Uterus (tissue), 4 donors: ENCODE measurements around the gene TXNL4B. TPM values are rescaled to one million over a fixed set of nuclear protein-coding genes. Genes with fewer than 3 reads are reported as not detected.

Experiments used
- DNase-seq, 2 donors: peaks; one replicate each; pipeline ENCODE4 v3.0.0-alpha.2; 2019 to 2020
- H3K27ac ChIP-seq, 2 donors: fragments of 200-600 bp; sonication (generic); 1 replicate in 1 of 2; 2 replicates in 1 of 2; pipeline ENCODE4 v1.5.1; 2016 to 2018
- H3K27me3 ChIP-seq, 2 donors: fragments of 200-600 bp; sonication (generic); one replicate each; pipeline ENCODE4 v1.5.1; 2018 to 2019; ENCODE audit warnings: control low read depth in 1 of 2
- H3K36me3 ChIP-seq, 2 donors: fragments of 200-600 bp; sonication (generic); one replicate each; pipeline ENCODE4 v1.5.1; 2019; ENCODE audit warnings: control low read depth in 1 of 2
- H3K4me1 ChIP-seq, 2 donors: fragments of 200-600 bp; sonication (generic); one replicate each; pipeline ENCODE4 v1.5.1; 2018 to 2019; ENCODE audit warnings: control low read depth in 1 of 2
- H3K4me3 ChIP-seq, 2 donors: fragments of 200-600 bp; sonication (generic); 1 replicate in 1 of 2; 2 replicates in 1 of 2; pipeline ENCODE4 v1.5.1; 2018 to 2019; ENCODE audit warnings: mild to moderate bottlenecking in 1 of 2
- H3K9me3 ChIP-seq, 2 donors: fragments of 200-600 bp; sonication (generic); one replicate each; pipeline ENCODE4 v1.5.1; 2019; ENCODE audit warnings: control low read depth in 1 of 2
- POLR2A ChIP-seq, 2 donors: fragments of 450-650 bp; IDR thresholded peaks; one replicate each; pipeline ENCODE4 v1.6.1; 2016; ENCODE audit warnings: antibody characterized with exemption in 2 of 2, mild to moderate bottlenecking in 1 of 2, moderate library complexity in 1 of 2
- intact Hi-C: fragments of 100-400 bp; cut with DNase I; formaldehyde crosslinking; loops from one replicate; pipeline ENCODE4 v1.15.1; 2023; ENCODE audit warnings: low total_unique reads
- total RNA-seq, 4 donors: library from RNA; depleted of rRNA in 3 of 4; stranded (reverse); fragments of >200 nt in 3 of 4; gene quantifications; one replicate each; pipeline versions ENCODE4 v1.1.0 to v1.2.4, GENCODE V29; 2014 to 2023
- TF ChIP-seq, protein P1 (sequence below), 4 experiments: fragments of 200-600 bp in 2 of 4; fragments of 450-650 bp in 2 of 4; sonication (generic) in 2 of 4; IDR thresholded peaks; one replicate each; pipeline ENCODE4 v1.5.1; 2016 to 2019; ENCODE audit warnings: antibody characterized with exemption in 4 of 4, mild to moderate bottlenecking in 2 of 4, moderate library complexity in 1 of 4
- donor health status: DM: yes; HTN: yes; CAD: no.

TXNL4B gene
- total RNA-seq, 4 donors from 2014 or later, result 1.2 to 54.1 (median 14.9) TPM

DNA sequence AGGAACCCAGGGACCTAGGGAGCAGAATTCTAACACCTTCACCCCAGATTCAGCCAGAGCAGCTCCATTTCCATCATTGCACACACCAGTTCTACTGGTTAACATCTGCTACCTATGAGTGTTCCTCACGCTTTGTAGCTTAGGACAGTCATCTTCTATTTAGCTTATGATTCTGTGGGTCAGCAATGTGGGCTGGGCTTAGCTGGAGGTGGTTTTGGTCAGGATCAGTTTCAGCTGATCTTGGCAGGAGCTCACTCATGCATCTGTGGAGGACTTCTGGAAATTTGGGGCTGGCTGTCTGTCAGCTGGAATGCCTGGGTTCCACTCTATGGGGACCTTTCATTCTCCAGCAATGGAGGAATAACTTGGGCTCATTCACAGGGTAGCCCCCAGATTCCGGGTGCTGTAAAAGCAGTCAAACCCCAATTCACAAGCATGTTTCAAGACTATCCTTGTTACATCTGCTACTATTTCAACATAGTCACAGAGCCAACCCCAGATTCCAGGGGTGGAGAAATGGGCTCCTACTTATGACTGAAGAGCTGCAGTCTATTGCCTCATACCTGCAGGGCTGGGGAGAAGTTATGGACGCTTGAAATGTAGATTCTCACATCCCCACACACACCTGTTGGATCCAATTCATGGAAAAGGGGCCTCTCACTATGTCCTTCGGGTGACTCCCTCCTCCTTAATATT is 42.5 kb downstream of the TXNL4B start:
- no peak for DNase-seq
- intact Hi-C loops, result no loop called here
- Histone ChIP-seq H3K36me3 (no peaks in the 10 kb centered on the region), H3K27me3 (no peaks in the 10 kb centered on the region), H3K27ac (no peak overlapping the region), H3K9me3 (no peaks in the 10 kb centered on the region), H3K4me1 (no peaks in the 10 kb centered on the region), H3K4me3 (no peak overlapping the region)
- TF ChIP-seq POLR2A (IDR thresholded peaks at IDR 0.05), result no peak
- TF ChIP-seq, protein P1, sequence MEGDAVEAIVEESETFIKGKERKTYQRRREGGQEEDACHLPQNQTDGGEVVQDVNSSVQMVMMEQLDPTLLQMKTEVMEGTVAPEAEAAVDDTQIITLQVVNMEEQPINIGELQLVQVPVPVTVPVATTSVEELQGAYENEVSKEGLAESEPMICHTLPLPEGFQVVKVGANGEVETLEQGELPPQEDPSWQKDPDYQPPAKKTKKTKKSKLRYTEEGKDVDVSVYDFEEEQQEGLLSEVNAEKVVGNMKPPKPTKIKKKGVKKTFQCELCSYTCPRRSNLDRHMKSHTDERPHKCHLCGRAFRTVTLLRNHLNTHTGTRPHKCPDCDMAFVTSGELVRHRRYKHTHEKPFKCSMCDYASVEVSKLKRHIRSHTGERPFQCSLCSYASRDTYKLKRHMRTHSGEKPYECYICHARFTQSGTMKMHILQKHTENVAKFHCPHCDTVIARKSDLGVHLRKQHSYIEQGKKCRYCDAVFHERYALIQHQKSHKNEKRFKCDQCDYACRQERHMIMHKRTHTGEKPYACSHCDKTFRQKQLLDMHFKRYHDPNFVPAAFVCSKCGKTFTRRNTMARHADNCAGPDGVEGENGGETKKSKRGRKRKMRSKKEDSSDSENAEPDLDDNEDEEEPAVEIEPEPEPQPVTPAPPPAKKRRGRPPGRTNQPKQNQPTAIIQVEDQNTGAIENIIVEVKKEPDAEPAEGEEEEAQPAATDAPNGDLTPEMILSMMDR (IDR thresholded peaks at IDR 0.05), result no peak

DNA sequence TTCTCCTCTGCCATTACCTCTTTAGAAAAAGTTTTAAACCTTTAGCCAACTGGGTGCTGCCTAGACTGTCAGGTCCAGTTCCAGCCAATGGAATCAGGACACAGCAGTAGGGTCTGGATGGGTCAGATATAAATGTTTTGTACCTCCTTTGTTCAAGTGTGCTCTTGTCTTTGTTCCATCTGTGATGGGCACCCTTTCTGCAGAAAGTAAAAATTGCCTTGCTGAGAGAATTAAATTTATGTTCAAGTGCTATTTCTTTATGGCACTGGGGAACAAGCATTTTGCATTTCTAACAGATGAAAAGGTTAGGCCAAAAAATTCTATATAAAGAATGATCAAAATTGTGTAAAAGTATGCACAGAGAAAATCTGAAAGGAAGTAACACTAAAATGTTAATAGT is 44.3 kb downstream of the TXNL4B start:
- intact Hi-C loops, result no loop called here
- Histone ChIP-seq H3K4me1 (no peaks in the 10 kb centered on the region), H3K27ac (no peak overlapping the region), H3K27me3 (no peaks in the 10 kb centered on the region), H3K36me3 (no peaks in the 10 kb centered on the region), H3K9me3 (no peaks in the 10 kb centered on the region), H3K4me3 (no peak overlapping the region)
- no peak for TF ChIP-seq POLR2A (IDR thresholded peaks at IDR 0.05)
- TF ChIP-seq, protein P1 (IDR thresholded peaks at IDR 0.05), result no peak
- no peak for DNase-seq

DNA sequence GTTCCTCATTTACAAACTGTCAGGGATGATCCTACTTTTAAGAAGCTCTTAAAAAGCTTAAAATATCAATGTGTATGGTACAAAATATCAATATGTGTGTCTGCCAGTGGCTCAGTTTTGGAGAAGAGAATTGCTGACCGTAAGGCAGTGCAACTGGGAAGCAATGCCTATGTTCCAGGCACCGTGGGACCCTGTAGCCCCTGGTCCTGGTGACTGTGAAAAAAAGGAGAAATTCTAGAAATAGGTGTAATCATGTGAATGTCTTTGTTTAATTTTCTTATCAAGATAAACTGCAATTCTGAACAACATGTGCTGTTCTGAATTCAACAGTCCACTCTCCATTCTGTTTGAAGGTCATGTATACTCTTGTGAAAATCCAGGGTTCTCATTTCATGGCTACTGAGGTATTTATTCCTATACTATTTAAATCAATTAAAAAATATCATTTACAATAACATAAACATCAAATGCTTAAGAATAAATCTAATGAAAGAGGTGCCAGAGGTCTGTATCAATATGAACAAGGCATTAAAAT is 48.5 kb downstream of the TXNL4B start:
- H3K9me3 ChIP-seq, result no peaks in the 10 kb centered on the region
- DNase-seq, result no peak
- intact Hi-C loops, result no loop called here
- H3K4me3 ChIP-seq, result no peak overlapping the region
- no peak overlapping the region for H3K27ac ChIP-seq
- no peaks in the 10 kb centered on the region for H3K4me1 ChIP-seq
- no peak for TF ChIP-seq POLR2A (IDR thresholded peaks at IDR 0.05)
- TF ChIP-seq, protein P1 (IDR thresholded peaks at IDR 0.05), result no peak
- H3K36me3 ChIP-seq, result no peaks in the 10 kb centered on the region
- no peaks in the 10 kb centered on the region for H3K27me3 ChIP-seq

DNA sequence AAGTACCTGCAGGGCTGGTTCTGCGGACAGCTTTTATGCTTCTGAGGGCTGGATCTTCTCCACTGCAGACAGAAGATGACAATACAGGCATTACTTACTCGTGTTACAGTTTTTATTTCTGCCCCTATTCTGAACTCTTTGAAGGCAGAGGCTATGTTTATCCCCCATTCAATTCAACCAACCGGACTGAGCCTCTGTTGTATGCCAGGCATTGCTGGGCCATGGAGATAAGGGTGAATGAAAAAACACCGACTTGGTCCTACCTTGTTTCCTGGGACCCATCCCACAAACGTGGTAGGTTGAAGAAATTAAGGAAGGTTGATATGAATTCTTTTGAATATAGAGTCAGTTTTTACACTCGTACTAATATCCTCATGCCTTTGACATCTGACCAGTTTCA is 49.1 kb downstream of the TXNL4B start:
- Histone ChIP-seq H3K36me3 (no peaks in the 10 kb centered on the region), H3K27me3 (no peaks in the 10 kb centered on the region), H3K4me1 (no peaks in the 10 kb centered on the region), H3K27ac (no peak overlapping the region), H3K4me3 (no peak overlapping the region), H3K9me3 (no peaks in the 10 kb centered on the region)
- TF ChIP-seq, protein P1 (IDR thresholded peaks at IDR 0.05), result no peak
- TF ChIP-seq POLR2A (IDR thresholded peaks at IDR 0.05), result no peak
- DNase-seq, result no peak
- intact Hi-C loops, result no loop called here

DNA sequence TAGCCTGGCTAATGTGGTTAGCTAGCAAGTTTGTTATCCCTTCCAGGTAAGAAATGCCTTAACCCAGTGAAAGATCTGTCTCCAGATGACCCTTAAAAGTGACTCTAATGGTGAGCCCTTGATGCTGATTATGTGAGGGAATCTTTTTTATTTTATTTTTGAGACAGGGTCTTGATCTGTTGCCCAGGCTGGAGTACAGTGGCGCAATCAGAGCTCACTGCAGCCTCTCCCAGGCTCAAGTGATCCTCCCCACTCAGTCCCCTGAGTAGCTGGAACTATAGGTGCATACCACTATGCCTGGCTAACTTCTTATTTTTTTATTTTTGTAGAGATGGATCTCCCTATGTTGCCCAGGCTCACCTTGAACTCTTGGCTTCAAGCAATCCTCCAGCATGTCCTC is 49.9 kb downstream of the TXNL4B start:
- no peaks in the 10 kb centered on the region for H3K27me3 ChIP-seq
- no peak for DNase-seq
- intact Hi-C loops, result no loop called here
- no peak for TF ChIP-seq POLR2A (IDR thresholded peaks at IDR 0.05)
- TF ChIP-seq, protein P1 (IDR thresholded peaks at IDR 0.05), result no peak
- no peaks in the 10 kb centered on the region for H3K36me3 ChIP-seq
- H3K4me3 ChIP-seq, result no peak overlapping the region
- no peak overlapping the region for H3K27ac ChIP-seq
- H3K4me1 ChIP-seq, result no peaks in the 10 kb centered on the region
- H3K9me3 ChIP-seq, result no peaks in the 10 kb centered on the region
